Suprapubic skin (tissue), 3 donors: ENCODE results near the gene PIK3R5.

Experiments used
- POLR2A ChIP-seq, 2 donors: fragments of 450-650 bp; IDR thresholded peaks; one replicate each; pipeline ENCODE4 v1.6.1; 2017; ENCODE audit warnings: antibody characterized with exemption in 2 of 2, mild to moderate bottlenecking in 2 of 2, moderate library complexity in 2 of 2
- TF ChIP-seq, protein P1 (sequence below), 2 donors: fragments of 200-600 bp in 1 of 2; fragments of 450-650 bp in 1 of 2; sonication (generic) in 1 of 2; IDR thresholded peaks; one replicate each; pipeline ENCODE4 v1.5.1; 2016 to 2019; ENCODE audit warnings: antibody characterized with exemption in 2 of 2, mild to moderate bottlenecking in 1 of 2, moderate library complexity in 1 of 2

DNA sequence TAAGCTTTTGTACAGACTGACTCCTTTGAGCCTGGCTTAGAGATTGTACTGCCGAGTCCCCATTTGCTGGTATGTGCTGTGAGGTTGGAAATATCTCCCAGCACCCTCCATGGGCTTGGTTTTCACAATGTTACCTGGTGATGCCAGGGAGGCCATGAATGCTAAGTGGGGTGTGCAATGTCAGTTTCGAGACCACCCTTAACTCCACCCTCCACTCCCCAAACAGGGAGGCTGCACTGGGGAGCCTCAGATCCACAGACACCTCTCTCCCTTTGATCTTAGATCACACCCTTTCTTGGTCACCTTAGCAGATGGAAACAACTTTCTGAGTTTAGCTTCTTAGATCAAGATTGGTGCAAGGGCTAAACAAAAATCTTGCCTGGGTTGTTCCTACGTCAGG lies 69.4 kb downstream of the PIK3R5 start:
- TF ChIP-seq, protein P1, sequence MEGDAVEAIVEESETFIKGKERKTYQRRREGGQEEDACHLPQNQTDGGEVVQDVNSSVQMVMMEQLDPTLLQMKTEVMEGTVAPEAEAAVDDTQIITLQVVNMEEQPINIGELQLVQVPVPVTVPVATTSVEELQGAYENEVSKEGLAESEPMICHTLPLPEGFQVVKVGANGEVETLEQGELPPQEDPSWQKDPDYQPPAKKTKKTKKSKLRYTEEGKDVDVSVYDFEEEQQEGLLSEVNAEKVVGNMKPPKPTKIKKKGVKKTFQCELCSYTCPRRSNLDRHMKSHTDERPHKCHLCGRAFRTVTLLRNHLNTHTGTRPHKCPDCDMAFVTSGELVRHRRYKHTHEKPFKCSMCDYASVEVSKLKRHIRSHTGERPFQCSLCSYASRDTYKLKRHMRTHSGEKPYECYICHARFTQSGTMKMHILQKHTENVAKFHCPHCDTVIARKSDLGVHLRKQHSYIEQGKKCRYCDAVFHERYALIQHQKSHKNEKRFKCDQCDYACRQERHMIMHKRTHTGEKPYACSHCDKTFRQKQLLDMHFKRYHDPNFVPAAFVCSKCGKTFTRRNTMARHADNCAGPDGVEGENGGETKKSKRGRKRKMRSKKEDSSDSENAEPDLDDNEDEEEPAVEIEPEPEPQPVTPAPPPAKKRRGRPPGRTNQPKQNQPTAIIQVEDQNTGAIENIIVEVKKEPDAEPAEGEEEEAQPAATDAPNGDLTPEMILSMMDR (IDR thresholded peaks at IDR 0.05) = no peak
- no peak for TF ChIP-seq POLR2A (IDR thresholded peaks at IDR 0.05)
